Retina (tissue), 1 donor: Measurements from ENCODE around the gene GGT1.
"Not testable (repeated sequence)": the region's sequence is repeated elsewhere in the genome, so short reads cannot be mapped to it uniquely, and the experiment has no call there.

Source experiments
- DNase-seq: peaks from one replicate; pipeline ENCODE4 v3.0.0-alpha.2; 2016

Gene GGT1

DNA sequence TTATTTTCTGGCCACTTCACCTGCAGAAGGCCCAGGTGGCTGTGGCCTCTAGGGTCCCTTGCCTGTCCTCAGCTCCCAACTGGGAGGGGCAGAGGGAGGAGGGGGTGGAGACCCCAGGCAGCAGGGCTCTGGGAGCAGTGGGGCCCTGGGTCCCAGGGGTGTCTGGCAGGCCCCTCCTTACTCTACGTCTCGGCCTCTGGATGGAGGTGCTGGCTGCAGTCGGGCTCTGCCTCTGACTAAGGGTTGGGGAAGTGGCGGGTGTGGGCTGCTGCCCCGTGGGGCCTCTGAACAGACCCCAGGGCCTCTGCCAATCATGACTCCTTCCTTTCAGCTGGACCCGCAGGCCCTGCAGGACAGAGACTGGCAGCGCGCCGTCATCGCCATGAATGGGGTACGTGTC is 41.4 kb downstream of the GGT1 start:
- not testable (repeated sequence) for DNase-seq

DNA sequence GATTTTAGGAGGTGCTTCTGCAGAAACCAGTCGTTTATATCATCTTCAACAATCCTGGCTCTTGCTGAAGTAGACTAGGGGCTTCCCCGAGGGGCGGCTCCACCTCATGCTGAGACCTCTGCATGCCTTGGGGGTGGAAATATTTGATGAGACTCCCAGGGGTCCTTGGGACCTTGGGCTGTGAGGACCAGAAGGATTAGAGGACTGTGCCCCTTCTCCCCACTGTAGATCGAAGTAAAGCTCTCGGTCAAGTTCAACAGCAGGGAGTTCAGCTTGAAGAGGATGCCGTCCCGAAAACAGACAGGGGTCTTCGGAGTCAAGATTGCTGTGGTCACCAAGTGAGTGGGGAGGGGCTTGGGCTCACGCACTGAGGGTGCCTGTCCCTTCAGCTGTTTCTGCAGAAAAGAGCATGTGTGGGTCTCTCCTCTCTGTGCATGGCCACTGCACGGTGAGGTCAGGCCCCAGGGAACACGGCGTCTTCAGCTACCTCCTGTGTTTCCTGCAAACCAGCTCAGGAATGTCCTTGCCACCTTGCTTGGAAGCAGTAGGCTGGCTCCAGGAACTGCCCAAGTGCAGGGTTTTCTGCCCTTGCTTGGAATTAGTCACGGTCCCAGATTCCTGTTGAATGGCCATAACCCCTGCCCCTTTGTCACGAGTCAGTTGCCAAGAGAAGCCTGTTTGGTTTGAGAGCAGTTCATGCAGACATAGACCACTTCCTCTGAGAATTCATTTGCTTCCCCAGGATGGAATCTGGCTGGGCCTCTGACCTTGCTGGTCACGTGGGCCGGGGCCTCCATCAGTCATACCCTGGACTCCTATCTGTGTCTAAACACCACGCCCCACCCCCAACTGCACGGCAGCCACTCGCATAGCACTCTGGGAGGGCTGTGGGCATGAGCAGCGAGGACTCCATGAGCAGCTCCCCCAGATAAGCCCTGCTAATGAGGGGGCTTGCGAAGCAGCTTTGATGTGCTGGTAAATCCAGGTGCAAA is 42.7 kb downstream of the GGT1 start:
- DNase-seq, result not testable (repeated sequence)

DNA sequence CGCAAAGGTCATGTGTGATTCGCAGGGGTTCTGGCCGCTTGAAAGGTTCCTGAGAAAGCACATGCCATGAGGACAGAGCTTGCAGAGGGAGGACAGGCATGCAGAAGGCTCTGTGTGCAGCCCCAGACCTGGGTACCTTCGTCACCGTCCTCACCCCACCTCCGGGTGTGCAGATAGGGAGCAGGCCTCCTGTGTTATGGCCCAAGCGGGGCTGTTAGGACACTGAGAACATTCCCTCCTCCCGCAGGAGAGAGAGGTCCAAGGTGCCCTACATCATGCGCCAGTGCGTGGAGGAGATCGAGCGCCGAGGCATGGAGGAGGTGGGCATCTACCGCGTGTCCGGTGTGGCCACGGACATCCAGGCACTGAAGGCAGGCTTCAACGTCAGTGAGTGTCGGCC is 43.8 kb downstream of the GGT1 start:
- DNase-seq, result not testable (repeated sequence)

DNA sequence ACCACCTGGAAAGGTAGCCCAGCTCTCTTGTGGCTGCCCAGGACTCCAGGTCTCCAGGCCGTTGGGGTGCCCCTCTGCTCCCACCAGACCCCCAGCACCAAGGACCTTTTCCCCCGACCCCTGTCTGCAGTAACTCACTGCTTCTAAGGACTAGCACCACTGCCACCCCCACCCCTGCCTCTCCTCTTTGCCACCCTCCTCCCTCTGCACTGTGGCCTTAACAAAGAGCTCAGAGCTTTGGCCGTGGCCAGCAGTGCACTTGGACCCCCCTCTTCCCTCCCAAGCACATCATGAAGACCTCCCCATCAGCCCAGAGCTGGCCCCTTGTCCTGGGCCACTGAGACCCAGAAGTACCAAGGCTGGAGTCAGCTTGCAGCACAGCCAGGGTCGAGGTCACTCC is 46.4 kb downstream of the GGT1 start:
- not testable (repeated sequence) for DNase-seq

DNA sequence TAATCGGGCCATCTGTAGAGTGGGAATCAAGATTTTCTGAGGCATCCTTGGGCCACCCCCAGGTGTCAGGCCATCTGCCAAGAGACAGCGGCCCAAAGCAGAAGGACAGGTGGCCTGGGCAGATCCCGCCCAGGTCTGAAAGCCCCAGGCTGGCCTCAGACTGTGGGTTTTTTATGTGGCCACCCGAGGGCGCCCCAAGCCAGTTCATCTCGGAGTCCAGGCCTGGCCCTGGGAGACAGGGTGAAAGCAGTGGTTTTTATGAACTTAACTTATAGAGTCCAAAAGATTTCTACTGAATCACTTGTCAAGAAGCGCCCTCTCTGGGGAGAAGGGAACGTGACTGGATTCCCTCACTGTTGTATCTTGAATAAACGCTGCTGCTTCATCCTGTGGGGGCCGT is 47.9 kb downstream of the GGT1 start:
- DNase-seq, result not testable (repeated sequence)

DNA sequence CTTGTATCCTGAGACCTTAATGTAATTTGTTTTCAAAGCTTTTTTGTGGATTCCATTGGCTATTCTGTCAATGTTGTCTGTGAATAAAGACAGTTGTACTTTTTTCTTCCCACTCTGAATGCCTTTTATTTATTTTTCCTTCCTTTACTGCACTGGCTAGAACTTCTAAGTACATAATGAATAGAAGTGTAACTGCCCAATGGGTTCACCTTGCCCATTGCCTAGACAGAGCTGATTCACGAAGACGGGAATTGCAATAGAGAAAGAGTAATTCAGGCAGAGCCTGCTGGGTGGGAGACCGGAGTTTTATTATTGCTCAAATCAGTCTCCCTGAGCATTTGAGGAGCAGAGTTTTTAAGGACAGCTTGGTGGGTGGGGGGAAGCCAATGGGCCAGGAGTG is 62.4 kb downstream of the GGT1 start:
- DNase-seq, result not testable (repeated sequence)

DNA sequence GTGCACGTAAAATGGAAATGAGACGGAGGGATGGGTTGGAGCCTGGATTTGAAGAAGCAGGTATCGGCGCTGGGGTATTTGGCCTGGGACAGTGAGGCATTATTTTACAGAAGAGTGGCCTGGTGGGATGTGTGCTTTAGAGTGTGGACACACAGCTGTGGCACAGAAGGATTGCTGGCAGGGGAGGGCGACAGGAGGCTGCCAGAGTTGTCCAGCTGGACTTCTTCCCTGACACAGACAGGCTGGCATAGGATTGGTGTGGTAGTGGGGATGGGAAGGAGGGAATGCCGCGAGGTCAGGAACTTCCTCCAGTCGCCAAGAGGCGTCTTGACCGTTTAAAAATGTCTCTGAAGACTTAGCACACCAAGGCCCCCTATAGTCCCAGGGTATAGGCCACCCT is 64.9 kb downstream of the GGT1 start:
- not testable (repeated sequence) for DNase-seq

DNA sequence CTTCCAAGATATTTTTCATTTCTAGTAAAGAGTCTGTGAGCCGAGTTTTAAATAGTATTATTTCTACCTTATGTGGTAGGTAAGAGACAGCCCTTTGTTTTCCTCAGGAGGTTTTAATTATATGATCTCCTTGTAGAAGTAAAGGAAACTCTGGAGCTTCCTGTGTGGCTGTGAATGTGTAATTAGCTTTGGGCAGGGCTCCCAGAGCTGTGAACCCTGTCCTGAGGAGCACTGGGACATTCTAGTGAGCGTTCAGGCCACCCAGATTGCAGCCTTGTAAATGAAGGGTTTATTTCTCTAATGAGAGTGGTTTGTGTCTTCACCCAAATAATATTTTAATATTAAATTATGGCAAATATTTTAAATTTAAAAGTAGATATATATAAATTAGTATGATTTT is 69.5 kb downstream of the GGT1 start:
- DNase-seq, result not testable (repeated sequence)
